ENCODE measurements around the gene PLB1. TPM values are rescaled to one million over a fixed set of nuclear protein-coding genes. Genes with fewer than 3 reads are reported as not detected.
A peak's percentile ranks its signal among the peaks of the same experiment; 100 is the strongest.

Gene PLB1
- total RNA-seq, 4 donors from 2014 or later, result 3.0 to 14.5 (median 10.5) TPM

GRCh38 chr2:28451793-28452533 lies 43.9 kb upstream of the PLB1 start:
- H3K27me3 ChIP-seq, result no peaks in the 10 kb centered on the region
- TF ChIP-seq POLR2A (IDR thresholded peaks at IDR 0.05), result no peak
- TF ChIP-seq CTCF (IDR thresholded peaks at IDR 0.05), result no peak
- no peak for TF ChIP-seq POLR2AphosphoS5 (IDR thresholded peaks at IDR 0.05)
- no peak for TF ChIP-seq EP300 (IDR thresholded peaks at IDR 0.05)
- no peak overlapping the region for H3K27ac ChIP-seq
- H3K4me1 ChIP-seq, result no peaks in the 10 kb centered on the region
- 80% methylated on average over 2 of the region's 19 CpGs; no CpG with 5 or more reads in 1 of the 2 donors for WGBS, 2 donors (ENCODE audit: low coverage in 1 of 2)
- no peaks in the 10 kb centered on the region for H3K9me3 ChIP-seq
- no peaks in the 10 kb centered on the region for H3K36me3 ChIP-seq
- H3K4me3 ChIP-seq, result no peak overlapping the region
- ATAC-seq, result no peak

- H3K4me3 ChIP-seq, result no peak overlapping the region
- no peaks in the 10 kb centered on the region for H3K27me3 ChIP-seq
- H3K36me3 ChIP-seq, result no peaks in the 10 kb centered on the region
- no peak overlapping the region for H3K27ac ChIP-seq
- TF ChIP-seq EP300 (IDR thresholded peaks at IDR 0.05), result no peak
- TF ChIP-seq POLR2A (IDR thresholded peaks at IDR 0.05), result no peak
- TF ChIP-seq CTCF (IDR thresholded peaks at IDR 0.05), result peak; percentile 78 to 93 (median 86)
- no peaks in the 10 kb centered on the region for H3K4me1 ChIP-seq
- WGBS, 2 donors (ENCODE audit: low coverage in 1 of 2), result 50 to 80% methylated on average over 1 to 2 of the region's 7 CpGs
- H3K9me3 ChIP-seq, result no peaks in the 10 kb centered on the region
- peak; percentile 59 for ATAC-seq
These were observed 43.3 kb upstream of the PLB1 start for GRCh38 chr2:28452534-28453081.

- H3K4me1 ChIP-seq, result no peaks in the 10 kb centered on the region
- no peaks in the 10 kb centered on the region for H3K9me3 ChIP-seq
- no peaks in the 10 kb centered on the region for H3K27me3 ChIP-seq
- no peak for ATAC-seq
- no peak for TF ChIP-seq POLR2A (IDR thresholded peaks at IDR 0.05)
- TF ChIP-seq CTCF (IDR thresholded peaks at IDR 0.05), result no peak
- no peak for TF ChIP-seq POLR2AphosphoS5 (IDR thresholded peaks at IDR 0.05)
- WGBS, 2 donors (ENCODE audit: low coverage in 1 of 2), result 96 to 100% methylated on average over 2 to 3 of the region's 8 CpGs
- no peaks in the 10 kb centered on the region for H3K36me3 ChIP-seq
- H3K27ac ChIP-seq, result no peak overlapping the region
- no peak overlapping the region for H3K4me3 ChIP-seq
These were observed 42.5 kb upstream of the PLB1 start for GRCh38 chr2:28453396-28453795.

GRCh38 chr2:28454016-28454930 lies 41.6 kb upstream of the PLB1 start:
- H3K27me3 ChIP-seq, result no peaks in the 10 kb centered on the region
- ATAC-seq, result no peak
- H3K36me3 ChIP-seq, result no peaks in the 10 kb centered on the region
- 68 to 96% methylated on average over 5 of the region's 14 CpGs for WGBS, 2 donors (ENCODE audit: low coverage in 1 of 2)
- no peak overlapping the region for H3K27ac ChIP-seq
- no peaks in the 10 kb centered on the region for H3K9me3 ChIP-seq
- H3K4me1 ChIP-seq, result no peaks in the 10 kb centered on the region
- no peak overlapping the region for H3K4me3 ChIP-seq
- TF ChIP-seq POLR2AphosphoS5 (IDR thresholded peaks at IDR 0.05) (no peak), EP300 (IDR thresholded peaks at IDR 0.05) (no peak), POLR2A (IDR thresholded peaks at IDR 0.05) (no peak), CTCF (IDR thresholded peaks at IDR 0.05) (no peak)
